ENCODE results near the gene DAB2.

Gene DAB2

DNA sequence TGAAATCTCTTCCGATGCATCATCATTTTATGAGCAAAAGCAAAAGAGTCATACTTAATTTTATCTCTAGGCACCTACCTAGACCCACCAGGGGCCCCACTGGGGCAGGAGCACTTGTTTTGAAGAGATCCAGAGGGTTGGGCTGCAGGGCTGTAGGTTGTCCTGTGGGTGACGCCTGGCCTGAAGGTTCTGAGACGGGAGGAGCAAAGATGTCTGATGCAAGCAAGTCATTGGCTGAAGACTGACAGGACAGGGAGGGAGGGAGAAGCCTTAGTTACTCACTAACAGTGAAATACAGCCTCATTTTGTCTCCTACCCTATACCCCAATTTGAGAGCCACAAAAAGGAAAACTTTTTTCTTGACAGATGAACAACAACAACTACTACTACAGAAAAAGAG lies 43.4 kb downstream of the DAB2 start:
- DNase-seq (ENCODE audit: low read depth), result no peak

GRCh38 chr5:39379693-39380092 lies 45.1 kb downstream of the DAB2 start:
- no peak for DNase-seq (ENCODE audit: low read depth)

- no peak for DNase-seq (ENCODE audit: low read depth)
Observed at GRCh38 chr5:39377613-39378012, 47.2 kb downstream of the DAB2 start.

DNA sequence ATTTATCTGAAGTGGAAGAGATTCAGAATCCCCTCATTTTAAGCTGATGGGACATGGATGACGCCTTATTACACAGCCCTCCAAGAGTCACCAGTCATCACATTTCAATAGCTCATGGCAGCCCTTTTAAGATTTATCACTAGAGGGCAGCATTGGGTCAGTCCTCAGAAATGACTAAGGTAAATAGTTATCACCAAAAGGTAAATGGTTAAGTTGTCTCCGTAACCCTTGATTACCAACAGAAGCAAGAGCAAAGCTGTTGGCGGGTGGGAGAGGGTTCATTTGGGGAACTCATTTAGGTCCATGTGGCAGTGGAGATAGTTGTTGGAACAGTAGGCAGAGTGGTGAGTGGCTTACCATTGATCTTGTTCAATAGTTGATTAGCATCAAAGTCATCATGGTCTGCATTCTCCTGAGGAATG lies 48.5 kb downstream of the DAB2 start:
- no peak for DNase-seq (ENCODE audit: low read depth)

DNA sequence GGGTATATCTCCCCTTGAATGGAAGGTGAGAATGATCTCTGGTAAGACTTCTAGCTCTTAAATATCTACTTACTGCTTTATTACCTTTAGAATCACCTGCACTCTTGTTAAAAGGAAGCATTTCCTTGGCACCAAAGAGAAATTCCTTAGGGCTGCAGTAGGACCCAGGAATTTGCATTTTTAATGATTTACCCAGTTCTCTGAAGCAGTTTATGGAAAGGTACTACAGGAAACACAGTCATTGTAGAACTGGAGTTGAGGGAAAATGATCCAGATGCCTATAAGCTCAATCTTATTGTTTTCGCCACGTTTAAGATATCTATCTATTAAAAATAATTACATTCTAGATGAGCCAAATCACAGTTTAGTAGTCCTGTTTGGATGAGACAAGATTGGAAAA lies 51.0 kb downstream of the DAB2 start:
- no peak for DNase-seq (ENCODE audit: low read depth)

DNA sequence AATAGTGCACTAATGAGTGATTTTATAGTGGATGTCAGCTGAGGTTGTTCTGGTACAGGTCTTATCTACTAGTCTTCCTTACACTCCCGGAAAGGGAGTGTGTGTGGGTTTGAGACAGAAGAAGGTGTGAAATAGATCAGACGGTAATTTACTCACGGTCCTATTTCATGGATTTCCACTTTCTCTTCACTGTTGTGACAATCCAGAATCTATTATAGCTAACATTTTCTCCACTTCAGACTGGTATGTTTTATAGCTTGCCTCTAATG lies 53.5 kb downstream of the DAB2 start:
- no peak for DNase-seq (ENCODE audit: low read depth)

DNA sequence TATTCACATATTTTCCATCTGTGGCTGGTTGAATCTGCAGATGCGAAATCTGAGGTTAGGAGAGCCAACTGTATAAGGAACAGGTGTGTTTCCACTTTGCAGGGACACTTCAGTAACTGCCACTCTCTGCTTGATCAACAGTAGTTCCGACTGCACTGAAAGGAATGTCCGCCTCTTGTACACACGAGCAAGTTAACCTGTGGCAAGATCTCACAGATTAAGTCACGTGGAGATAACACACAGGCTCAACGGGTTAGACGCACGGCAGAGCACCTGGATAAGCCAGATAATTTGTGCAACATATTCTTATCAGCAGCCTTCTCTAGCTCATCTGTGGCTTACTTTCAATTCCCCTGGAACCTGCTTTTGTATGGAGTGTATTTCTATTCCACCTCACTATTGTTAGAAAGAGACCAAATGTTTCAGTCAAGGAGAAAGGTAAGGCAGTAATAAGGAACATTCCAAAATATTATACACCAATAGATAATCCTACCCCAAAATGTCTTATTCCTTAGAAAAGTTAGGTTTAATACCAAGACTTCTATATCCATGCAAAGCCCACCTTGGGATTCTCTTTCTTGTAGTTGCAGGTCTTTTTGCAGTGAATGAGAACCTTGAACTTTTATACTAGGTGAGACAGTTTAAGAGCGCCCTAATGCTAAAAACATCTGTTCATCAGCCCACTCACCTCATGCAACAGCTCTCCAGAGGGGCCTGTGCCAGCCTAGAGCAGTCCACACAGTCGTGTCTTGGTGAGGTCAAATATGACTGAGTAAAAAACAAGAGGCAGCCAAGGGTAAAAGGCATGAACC lies 54.0 kb downstream of the DAB2 start:
- DNase-seq (ENCODE audit: low read depth), result no peak

GRCh38 chr5:39369123-39369815 lies 55.5 kb downstream of the DAB2 start:
- no peak for DNase-seq (ENCODE audit: low read depth)

- DNase-seq (ENCODE audit: low read depth), result no peak
Observed at GRCh38 chr5:39368116-39368515, 56.7 kb downstream of the DAB2 start.

GRCh38 chr5:39367711-39368110 lies 57.1 kb downstream of the DAB2 start:
- DNase-seq (ENCODE audit: low read depth), result no peak

- DNase-seq (ENCODE audit: low read depth), result no peak
Observed at GRCh38 chr5:39364367-39364766, 60.4 kb downstream of the DAB2 start, which contains the start of gene C9. Gene C9, minus strand, starts transcription at chr5:39364495. Its CDS starts 31 bp downstream, at chr5:39364464.

DNA sequence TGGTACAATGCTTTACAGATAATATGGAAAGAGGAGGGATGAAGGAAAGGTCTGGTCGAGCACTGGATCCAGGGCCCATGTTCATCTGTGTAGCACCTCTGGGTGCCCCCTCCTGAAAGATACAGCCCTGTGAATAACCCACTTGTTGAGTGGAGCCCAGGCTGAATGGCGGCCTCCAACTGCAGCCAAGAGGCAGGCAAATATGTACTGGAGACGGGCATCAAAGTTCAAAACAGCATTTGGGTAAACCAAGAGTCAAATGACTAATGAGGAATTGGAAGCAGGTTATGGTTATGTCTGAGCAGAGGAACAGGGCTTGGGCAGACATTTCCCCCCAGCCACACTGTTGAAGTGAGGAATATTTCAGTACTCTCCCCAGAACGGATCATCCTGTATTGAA lies 61.6 kb downstream of the DAB2 start:
- DNase-seq (ENCODE audit: low read depth), result no peak

GRCh38 chr5:39362646-39363045 lies 62.1 kb downstream of the DAB2 start:
- DNase-seq (ENCODE audit: low read depth), result no peak

GRCh38 chr5:39361306-39361705 lies 63.5 kb downstream of the DAB2 start:
- no peak for DNase-seq (ENCODE audit: low read depth)

- DNase-seq (ENCODE audit: low read depth), result no peak
Observed at GRCh38 chr5:39360471-39361111, 64.2 kb downstream of the DAB2 start.

DNA sequence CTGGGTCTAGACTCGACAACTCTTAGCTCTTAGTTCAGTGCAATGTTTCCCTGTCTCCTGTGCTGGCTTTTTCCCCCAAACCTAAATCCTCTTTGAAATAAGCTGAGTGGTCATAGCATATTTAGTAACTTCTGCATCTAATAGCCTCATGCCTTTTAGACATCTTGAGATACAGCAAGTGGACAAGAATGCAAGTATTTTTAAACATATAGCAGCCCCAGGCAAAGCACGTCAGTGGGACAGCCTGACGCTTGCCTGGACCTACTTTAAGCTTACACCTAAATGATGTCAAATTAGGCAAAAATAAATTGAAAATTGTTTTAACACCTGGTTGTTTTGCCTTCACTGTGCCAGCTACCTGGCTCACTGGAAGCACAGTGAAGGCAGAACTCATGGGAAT lies 68.5 kb downstream of the DAB2 start:
- no peak for DNase-seq (ENCODE audit: low read depth)

DNA sequence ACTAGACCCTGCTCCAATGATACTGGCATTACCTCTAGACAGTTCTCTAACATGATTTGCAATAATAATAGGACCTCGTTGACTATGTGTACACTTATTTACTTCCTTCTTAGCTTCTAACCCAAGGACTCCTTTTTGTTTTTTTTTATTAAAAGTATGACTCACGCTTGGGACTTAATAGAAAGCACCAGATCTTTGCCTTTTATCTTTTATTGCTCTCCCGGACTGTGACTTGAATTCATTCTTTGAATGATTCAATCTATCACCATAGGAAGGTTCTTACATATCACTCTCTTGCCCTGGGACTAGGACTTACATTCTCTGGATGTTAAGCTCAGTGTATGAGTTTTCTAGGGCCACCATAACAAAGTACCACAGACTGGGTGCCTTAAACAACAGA lies 69.5 kb downstream of the DAB2 start:
- DNase-seq (ENCODE audit: low read depth), result no peak

DNA sequence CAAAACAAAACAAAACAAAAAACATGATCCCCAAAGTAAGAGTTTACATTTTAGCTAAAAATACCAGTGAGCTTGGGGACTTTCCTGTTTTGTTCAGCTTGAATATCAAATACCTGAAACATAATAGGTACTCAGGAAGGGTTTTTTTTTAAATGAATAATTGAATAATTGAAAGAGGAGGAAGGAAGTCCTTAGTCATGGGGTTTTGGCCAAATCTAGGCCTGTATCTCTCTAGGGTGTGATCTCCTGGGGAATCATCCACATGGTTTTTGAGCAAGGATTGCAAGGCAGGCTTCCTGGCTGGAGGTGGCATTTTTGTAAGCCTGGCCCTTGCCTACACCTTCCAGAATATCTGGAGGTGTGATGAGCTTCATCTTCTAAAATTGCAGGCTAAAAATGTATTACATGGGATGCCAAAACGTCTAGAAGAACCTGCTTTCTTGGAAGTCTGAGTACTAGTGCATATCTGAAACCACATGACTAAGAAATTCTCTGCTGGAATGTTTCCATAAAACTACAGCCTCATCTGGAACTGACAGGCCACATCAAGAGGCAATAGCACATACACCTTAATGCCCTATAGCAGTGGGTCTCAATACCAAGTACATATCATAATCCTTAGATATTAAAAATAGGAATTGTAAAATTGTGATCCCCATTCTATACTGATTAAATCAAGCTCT lies 70.9 kb downstream of the DAB2 start:
- no peak for DNase-seq (ENCODE audit: low read depth)

DNA sequence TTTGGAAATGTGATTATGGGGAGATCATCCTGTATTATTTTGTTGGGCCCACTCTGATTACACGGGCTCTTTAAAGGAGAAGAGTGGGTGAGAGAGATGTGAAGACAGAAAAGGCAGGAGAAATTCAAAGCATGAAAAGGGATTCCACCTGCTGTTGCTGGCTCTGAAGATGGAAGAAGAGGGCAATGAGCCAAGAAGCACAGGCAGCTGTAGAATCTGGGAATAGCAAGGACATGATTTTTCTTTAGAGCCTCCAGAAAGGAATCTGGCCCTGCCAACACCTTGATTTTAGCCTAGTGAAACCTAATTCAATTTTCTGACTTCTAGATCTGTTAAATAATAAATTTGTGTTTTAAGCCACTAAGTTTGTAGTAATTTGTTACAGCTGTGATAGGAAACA lies 71.8 kb downstream of the DAB2 start:
- no peak for DNase-seq (ENCODE audit: low read depth)

DNA sequence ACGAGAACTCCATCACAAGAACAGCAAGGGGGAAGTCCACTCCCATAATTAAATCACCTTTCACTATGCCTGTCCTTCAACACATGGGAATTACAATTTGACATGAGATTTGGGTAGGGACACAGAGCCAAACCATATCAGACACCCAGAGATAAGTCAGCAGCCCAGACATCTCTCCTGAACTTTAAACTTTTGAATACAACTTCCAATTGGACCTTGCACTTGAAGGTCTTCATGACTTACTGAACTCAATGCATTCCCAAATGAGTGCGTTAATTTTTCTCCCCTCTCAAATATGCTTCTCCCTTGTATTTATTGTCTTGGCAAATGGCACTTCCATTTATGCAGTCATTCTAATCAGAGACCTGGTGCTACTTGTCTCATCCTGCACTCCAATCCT lies 72.6 kb downstream of the DAB2 start:
- DNase-seq (ENCODE audit: low read depth), result no peak

- DNase-seq (ENCODE audit: low read depth), result no peak
Observed at GRCh38 chr5:39349484-39349883, 75.3 kb downstream of the DAB2 start.

- DNase-seq (ENCODE audit: low read depth), result no peak
Observed at GRCh38 chr5:39342460-39342859, 82.3 kb downstream of the DAB2 start.

DNA sequence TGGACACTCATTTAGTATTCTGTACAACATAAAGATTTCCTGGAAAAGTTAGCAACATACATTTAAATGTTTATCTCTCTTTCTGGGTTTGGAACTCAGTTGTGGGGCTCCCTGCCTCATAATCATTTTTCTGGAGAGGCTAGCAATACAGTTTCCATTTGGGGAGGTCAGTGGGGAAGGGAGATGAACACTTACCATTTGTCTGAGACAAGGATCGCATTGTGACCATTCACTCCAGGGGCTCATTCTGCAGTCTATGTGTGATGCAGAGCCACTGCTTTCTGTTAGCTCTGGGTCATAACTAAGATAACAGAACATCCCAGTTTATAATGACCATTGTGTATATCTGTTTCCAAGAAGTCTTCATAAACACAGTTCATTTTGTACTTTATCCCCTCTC lies 82.9 kb downstream of the DAB2 start:
- DNase-seq (ENCODE audit: low read depth), result no peak

Data from GM04503 (cell line).